OCI-M2 (cell line): ENCODE measurements around the gene ANKRD33B.
"Not testable (repeated sequence)": the region's sequence is repeated elsewhere in the genome, so short reads cannot be mapped to it uniquely, and the experiment has no call there.

Experiments
- DNase-seq: peaks from one replicate; lab custom pipeline; 2025; ENCODE audit not compliant: unreplicated experiment; lab: John Stamatoyannopoulos, UW

Gene ANKRD33B

DNA sequence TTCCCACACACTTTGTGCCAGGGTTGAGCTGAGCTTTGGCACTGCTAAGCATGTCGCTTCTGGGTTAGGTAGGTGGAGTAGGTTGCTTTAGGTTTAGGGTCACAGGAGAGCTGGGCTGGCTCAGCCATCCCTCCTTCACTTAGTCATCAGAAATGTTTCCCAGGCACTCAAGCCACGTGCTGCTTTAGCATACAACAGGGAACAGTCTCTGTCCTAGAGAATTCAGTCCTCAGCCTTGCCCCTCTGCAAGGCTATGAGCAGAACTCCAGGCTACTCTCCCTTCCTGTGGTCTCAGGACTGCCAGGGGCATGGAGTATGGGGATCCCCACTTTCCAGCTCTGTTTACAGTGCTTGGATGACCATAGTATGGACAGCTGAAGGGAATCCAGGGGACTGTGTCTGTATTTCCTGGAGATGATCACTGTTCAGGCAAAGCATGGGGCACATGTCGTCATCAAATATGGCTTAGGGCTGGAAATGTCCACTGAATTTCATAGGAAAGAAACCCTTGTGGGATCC, 7.5 kb upstream of the ANKRD33B start:
- DNase-seq = no peak

DNA sequence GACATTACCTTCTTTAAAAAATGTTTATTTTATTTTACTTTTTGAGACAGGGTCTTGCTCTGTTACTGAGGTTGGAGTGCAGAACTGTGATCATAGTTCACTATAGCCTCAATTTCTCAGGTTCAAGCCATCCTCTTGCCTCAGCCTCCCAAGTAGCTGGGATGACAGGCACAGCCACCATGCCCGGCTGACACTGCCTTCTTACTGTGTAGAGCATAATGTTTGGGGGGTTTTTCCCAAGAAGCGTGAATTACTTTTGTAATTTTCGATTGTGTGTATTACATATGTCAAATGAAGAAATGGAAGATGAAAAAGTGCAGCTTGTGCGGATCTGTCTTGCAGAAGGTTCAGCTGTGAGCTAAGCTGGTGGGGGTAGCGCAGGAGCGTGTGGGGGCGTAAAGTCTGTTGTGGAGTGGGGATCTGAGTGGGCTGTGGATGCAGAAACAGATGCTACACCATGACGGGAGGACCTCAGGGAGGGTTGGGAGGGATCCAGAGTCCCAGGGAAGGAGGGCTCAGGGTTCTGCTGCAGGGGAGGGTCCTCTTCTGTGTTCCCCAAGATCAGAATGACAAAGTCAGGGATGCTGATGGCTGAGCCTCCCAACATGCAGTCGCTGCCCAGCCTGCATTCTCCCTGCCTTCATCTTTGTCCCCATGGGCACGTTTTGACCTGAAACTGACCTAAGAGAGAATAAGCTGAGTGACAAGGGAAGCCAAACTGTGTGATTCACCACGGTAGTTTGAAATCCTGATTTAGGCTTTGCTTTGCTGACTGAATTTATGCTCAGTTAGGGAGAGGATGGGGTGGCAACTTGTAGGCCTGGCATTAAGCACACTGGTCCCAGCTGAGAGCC, 6.8 kb upstream of the ANKRD33B start:
- no peak for DNase-seq

DNA sequence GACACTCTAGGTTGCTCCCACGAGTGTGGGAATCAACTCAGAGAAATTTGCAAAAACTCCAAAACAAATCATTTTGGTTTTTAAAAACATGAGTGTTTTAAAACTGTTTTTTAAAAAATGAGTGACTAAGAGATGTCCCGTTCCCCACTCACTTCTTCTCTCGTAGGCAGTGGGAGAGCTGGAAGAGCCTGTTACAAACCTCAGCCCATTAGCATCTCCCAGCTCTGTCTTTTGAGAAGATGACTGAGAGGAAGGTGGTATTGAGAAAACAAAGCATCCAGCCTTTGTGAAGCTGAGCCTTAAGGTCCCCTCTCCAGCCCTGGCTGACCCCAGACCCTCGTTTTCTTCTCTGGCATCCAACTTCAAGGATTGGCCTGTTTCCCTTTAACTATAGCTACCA, 4.7 kb upstream of the ANKRD33B start:
- DNase-seq = no peak

DNA sequence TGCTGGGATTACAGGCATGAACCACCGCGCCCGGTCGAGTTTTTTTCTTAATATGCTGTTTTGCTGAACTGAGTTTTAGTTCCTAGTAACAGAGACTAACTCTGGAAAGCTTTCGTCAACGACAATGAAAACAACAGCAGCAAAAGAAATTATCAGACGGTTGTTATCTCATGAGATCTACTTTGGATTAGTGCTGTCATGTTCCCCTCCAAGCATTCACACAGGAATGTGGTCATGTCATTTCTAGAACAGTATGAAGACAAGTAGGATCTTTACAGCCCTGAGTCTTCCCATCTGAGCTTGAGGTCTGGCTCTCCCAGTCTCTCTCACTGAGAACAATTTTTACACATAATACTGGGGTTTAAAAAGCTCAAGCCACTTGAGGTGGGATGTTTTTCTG, 4.0 kb upstream of the ANKRD33B start:
- DNase-seq = no peak

DNA sequence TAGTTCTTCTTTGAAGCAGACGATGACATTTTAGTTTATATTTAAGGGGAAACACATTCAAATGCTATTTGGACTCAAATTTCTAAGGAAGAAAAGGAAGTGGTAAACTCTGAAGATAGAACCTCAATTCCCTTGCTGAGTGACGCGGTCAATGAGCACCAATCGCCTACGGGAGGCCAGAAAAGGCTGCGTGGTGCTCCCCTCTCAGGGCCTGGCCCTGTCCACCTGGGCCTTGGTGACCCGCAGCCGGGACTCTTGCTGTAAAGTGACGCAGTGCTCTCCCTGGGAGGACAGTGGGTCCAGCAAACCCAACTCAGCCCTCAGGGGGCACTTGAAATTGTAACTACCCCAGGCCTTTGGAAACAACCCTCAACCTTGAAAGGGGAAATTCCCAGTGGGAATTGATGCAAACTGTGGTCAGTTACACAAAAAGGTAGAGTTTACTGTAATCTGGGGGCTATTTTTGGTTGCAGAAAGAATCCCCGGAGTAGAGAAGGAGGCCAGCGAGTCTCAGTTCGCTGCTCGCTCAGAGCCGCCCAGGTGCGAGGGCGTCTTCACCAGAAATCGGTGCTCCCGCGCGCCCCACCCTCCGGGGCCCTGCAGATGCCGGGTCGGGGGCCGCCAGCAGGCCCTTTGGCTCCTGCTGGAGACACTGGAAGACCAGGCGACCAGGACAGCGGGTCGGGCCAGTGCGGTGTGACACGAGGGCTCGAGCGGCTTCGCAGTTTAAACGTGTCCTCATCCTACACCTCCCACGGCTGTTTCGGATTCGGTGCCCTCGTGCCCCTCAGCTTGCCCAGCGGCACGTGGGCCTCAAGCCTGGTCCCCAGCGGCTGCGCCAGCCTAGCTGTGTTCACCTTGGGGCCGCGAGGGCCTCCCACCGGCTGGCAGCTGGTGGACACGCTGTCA, 1.4 kb upstream of the ANKRD33B start:
- no peak for DNase-seq

DNA sequence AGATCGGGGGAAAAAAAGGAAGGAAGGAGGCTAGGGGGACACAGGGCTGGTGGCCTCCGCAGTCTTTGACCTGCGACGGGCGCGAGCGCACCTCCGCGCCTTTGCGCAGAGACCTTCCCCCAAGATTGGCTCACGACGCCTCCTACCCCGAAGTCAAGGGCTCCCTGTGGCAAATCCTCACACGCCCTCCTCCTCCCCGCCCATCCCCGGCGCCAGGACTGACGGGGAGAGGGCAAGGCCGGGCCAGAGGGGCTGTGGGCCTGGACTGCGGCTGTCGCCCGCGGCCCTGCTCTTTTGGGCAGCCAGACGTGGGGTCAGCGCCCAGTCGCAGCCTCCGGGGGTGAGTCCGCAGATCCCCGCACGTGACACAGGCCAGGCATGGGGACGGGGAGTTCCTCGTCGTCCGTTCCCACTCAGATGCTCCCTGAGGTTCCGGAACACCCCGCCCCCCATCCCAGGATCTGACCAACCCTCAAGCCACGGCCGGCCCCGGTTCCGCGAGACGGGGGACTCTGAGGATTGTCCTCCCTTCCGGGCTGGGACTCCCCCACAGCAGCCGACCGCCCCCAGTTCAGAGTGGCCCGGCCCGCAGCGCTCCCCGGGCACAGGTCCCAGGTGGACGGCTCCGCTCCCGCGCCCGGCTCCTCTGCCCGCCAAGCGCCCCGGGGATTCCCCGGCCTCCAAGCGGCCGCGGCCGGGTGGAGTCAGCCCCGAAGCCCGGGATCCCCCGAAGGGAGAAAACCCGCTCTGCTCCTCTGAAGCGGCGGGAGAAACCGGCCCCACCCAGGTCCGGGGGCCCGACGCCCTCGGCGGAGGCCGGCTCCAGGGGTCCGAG, 543 bp upstream of the ANKRD33B start:
- DNase-seq = no peak

DNA sequence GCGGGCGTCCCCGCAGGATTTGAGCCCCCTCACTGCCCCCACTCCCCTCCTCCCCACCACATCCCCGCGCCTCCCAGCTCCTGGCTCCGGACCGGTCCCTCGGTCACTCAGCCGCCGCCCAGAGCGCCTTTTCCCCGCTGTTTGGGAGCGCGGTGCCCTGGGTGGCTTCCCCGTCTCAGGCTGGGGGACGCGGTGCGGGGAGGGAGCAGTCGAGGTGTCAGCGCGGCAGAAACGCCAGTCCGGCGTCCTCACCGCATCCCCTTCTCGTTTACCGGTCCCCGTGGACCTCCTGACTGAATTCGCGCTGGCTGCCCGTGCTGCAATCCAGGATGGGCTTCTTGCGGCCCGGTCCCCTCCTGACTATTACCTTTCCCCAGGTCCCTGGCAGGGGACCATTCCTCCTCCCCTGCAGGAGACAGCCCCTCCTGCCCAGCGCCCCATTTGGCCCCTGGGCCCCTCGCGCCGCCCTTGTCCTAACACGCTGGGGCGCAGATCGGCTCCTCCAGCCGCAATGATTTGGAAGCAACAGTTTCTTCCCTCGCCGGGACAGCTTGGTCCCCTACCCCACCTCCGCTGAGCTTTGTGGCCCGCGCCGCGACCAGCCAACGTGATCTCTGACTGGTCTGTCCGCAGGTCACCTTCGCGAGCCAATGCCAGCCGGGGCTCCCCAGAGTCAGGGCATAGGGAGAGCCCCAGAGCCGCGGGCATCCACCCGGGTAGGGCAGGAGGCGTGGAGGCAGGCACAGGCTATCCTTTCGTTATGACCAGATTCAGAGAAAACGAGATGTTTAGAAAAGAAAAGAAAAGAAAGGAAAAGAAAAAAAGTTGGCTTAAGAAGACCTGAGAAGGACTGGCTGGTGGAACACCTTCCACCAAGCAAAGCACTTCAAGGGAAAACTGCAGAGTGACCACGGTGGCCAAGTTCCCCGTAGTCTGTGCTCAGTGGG, 1.2 kb downstream of the ANKRD33B start:
- no peak for DNase-seq

DNA sequence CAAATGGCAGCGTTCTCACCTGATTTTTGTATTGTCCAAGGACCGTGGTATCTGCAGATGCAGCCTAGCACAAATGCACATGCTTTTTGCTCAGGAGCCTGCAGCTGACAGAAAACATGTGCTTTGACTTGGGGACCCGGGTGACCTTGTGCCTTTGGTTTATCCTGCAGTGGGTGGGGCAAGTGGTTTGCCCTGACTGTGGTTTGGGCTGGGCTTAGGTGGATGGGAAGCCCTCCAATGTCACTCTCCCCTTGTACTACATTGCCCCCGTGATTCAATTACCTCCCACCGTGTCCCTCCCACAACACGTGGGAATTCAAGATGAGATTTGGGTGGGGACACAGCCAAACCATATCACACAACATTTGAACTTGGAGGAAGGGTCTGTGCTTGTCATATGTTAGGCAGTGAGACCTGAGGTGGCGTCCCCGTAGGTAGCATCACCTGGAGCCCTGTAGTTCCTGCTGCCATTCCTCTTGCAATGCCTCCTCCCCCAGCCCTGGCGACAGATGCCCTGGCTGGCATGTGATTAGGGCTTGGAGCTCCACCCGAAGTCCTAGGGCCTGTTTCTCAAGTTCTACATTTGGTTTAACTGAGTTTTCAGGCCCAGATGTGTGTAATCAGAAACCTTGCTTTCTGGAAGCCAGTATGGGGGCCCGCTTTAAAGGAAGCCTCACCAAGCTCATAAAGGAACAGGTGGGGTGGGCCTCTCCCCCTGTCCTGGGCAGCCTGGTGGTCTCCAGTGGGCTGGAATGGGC, 2.1 kb downstream of the ANKRD33B start:
- DNase-seq = no peak

DNA sequence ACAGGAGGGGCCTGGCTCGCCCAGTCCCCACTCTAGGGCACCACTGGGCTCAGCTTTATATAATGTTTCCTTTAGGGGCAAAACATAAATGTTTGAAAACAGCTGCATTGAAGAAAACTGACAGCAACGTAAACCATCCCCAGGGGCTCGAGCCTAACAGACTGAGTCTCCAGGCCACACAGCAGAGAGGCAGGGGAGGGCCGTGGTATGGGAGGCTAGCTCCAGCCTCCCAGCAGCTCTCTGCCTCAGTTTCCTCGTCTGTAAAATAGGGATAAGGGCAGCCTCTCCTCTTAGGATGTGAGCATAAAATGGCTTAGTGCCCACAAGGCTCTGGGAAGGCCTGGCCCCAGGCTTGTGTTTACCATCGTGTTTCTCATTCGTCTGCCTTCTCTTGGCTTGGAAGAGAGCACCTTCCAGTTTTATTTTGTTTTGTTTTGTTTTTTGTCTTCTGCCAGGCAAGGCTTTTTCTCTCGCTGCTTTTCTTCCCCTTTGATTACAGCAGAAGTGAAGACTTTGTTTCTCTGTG, 2.7 kb downstream of the ANKRD33B start:
- DNase-seq = no peak

DNA sequence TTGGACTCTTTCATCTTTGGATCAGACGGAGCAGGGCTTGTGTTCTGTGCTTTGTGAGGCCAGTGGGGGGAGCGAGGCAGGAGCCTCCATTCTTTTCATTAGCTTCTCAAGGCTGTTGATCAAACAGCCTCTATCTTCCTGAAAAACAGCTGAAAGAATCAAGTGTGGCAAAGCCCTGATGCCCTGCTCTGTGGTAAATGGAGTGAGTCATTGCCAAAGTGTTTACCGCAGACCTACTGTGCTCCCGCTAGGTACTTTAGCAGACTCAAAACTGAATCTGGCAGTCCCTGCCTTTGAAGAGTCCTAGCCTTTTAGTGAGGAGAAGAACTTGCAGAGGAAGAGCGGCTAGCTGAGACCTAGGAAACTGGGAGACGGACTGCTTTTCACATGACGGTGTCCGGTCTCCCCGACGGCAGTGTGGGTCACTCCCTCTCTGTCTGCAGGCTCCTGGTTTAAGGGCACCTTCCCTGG, 3.3 kb downstream of the ANKRD33B start:
- DNase-seq = no peak

DNA sequence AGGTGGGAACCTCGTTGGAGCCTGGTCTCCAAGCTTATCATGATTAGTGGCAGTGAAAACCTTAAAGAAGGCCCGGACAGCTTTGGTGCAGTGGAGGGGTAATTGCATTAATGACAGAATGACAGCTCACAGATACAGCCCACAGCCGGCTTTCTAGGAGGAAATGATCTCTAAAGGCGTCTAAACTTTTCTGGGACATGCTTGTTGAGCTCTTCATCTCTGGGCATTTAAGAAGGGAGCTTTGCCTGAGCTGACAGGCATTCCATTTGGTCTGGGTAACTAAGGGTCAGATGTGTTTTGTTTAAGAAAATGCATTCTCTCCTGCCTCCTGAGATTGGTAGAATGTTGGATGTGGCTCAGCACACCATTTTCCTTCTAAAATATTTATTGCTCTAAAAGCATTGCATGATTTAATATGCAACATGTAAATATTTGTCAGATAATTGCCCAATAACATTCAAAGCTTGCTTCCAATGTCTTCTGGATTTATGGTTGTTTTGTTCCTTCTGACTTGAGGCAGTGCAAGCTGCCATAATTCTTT, 4.0 kb downstream of the ANKRD33B start:
- DNase-seq = no peak

DNA sequence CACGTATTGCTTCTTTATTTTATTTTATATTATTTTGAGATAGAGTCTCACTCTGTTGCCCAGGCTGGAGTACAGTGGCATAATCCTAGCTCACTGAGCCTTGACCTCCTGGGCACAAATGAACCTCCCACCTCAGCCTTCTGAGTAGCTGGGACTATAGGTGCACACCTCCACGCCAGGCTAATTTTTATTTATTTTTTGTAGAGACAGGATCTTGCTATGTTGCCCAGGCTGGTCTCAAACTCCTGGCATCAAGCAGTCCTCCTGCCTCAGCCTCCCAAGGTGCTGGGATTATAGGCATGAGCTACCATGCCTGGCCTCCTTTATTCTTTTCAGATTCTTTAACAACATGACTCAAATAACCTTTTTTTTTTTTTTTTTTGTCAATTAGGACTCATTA, 6.7 kb downstream of the ANKRD33B start:
- DNase-seq = not testable (repeated sequence)

DNA sequence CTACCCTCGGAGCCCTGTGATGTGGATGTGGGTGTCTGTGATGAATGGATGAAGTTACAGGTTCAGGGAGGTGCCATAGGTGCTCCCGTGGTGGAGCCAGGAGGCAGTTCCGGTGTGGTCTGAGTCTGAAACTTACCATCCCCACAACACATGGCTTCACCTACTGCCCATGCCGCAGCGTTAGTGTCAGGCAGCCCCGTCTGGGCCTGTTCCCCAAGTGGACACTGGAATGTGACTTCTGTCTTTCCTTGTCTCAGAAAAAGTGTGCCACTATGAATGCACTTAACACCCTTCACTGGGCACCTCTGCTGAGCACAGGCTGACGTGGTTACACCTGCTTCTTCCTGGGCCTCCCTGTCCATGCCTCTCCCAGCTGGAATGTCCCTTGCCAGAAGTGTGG, 8.6 kb downstream of the ANKRD33B start:
- no peak for DNase-seq

DNA sequence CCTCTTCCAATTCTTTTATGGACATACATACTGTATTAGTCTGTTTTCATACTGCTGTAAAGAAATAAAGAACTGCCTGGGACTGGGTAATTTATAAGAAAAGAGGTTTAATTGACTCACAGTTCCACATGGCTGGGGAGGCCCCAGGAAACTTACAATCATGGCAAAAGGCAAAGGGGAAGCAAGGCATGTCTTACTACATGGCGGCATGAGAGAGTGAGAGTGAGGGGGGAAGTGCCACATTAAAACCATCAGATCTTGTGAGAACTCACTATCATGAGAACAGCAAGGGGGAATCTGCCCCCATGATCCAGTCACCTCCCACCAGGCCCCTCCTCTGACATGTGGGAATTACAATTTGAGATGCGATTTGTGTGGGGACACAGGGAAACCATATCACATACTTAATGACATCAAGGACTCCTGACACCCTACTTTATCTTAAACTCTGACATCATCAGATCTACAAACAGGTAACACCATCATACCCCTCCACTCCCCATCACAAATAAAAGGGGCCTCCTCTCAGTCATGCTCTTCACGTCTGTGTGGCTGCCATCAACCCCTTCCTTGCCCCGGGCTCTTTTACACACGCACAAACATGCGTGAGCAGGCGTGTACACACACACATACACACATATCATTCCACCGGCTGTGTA, 9.7 kb downstream of the ANKRD33B start:
- no peak for DNase-seq

DNA sequence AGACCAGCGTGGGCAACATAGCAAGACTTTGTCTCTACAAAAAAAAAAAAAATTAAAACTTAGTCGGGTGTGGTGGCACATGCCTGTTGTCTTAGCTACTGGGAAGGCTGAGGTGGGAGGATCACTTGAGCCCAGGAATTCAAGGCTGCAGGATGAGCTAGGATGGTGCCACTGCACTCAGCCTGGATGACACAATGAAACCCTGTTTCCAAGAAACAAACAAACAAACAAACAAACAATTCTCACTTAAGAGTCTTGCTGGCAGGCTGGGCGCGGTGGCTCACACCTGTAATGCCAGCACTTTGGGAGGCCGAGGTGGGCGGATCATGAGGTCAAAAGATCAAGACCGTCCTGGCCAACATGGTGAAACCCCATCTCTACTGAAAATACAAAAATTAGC, 11.0 kb downstream of the ANKRD33B start:
- not testable (repeated sequence) for DNase-seq

DNA sequence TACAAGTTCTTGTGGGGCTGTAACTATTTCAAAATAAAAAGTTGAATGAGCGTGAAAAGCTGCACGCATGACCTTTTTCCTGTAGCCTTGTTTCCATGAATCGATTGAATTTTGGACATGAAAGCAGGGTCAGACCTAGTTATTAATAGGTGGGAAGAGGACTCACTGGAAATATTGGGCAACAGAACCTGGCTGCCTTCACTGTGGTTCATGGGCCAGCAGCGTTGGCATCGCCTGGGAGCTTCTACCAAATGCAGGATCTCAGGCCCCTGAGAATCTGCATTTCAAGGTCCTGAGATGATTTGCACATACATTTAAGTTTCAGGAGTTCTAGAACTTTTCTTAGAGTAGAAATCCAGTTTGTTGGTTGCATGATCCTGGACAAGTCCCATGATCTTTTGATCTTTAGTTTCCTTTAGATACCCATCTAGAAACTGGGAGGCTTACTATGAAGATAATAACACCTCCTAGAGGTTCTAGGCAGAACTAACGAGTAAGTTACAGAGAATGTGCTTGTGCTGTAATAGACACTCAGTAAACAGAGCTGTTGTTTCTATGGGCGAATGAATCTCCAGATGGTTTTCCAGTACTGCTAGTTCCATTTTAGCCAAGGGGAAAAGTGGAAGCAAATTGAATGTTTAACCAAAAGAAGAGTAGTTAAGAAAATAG, 12.4 kb downstream of the ANKRD33B start:
- DNase-seq = no peak

DNA sequence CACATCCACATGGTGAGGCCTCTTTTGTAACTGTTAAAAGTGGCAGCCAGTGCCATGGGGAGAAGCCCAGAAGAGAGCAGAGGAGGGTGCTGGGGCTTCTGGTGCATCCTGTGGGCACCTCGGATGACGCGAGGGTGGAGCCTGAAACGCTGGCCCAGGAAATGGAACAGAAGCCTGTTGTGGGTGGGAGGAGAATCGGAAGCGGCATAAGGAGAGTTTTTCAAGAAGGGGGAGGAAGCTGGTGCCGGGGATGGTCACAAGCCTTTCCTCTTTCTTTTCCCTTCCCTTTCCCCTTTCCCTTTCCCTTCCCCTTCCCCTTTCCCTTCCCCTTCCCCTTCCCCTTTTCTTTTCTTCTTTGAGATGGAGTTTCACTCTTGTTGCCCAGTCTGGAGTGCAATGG, 12.9 kb downstream of the ANKRD33B start:
- no peak for DNase-seq
